ENCODE results near the gene CNTN1. TPM values are rescaled to one million over a fixed set of nuclear protein-coding genes. Genes with fewer than 3 reads are reported as not detected.

Gene CNTN1
- total RNA-seq, 6 experiments from 2014 or later, result 0.09 to 0.66 (median 0.26) TPM

- H3K4me3 ChIP-seq, result no peak overlapping the region
- intact Hi-C loops (cut with DNase I), result no loop called here
- DNase-seq, result no peak
Measured at GRCh38 chr12:41108032-41108431, 415.8 kb downstream of the CNTN1 start.

GRCh38 chr12:41112903-41113302 is 420.7 kb downstream of the CNTN1 start:
- 52% methylated on average over 2 of the region's 2 CpGs for WGBS (ENCODE audit: insufficient coverage, low coverage, low lambda C conversion rate, missing lambda C conversion rate)
- no peak for TF ChIP-seq POLR2A (IDR thresholded peaks at IDR 0.05)
- TF ChIP-seq CTCF (IDR thresholded peaks at IDR 0.05), result no peak

More at GRCh38 chr12:41108032-41108431, 415.8 kb downstream of the CNTN1 start:
- no peak for ATAC-seq
- Histone ChIP-seq H3K36me3 (no peaks in the 10 kb centered on the region), H3K9me3 (no peaks in the 10 kb centered on the region), H3K27me3 (no peaks in the 10 kb centered on the region), H3K4me1 (no peaks in the 10 kb centered on the region), H3K27ac (no peak overlapping the region)
- TF ChIP-seq POLR2A (IDR thresholded peaks at IDR 0.05) (no peak), CTCF (IDR thresholded peaks at IDR 0.05) (no peak)
- 31% methylated on average over 4 of the region's 4 CpGs for WGBS (ENCODE audit: insufficient coverage, low coverage, low lambda C conversion rate, missing lambda C conversion rate)

GRCh38 chr12:41120211-41120610 is 428.0 kb downstream of the CNTN1 start:
- no peaks in the 10 kb centered on the region for H3K27me3 ChIP-seq
- TF ChIP-seq CTCF (IDR thresholded peaks at IDR 0.05), result no peak
- no peak for TF ChIP-seq POLR2A (IDR thresholded peaks at IDR 0.05)
- 33% methylated on average over 2 of the region's 2 CpGs for WGBS (ENCODE audit: insufficient coverage, low coverage, low lambda C conversion rate, missing lambda C conversion rate)
- no peaks in the 10 kb centered on the region for H3K36me3 ChIP-seq
- no peaks in the 10 kb centered on the region for H3K9me3 ChIP-seq
- no peak overlapping the region for H3K4me3 ChIP-seq
- intact Hi-C loops (cut with DNase I), result no loop called here
- ATAC-seq (no peak), DNase-seq (no peak)
- H3K4me1 ChIP-seq, result no peaks in the 10 kb centered on the region
- no peak overlapping the region for H3K27ac ChIP-seq

More at GRCh38 chr12:41112903-41113302, 420.7 kb downstream of the CNTN1 start:
- ATAC-seq (no peak), DNase-seq (no peak)
- Histone ChIP-seq H3K4me3 (no peak overlapping the region), H3K36me3 (no peaks in the 10 kb centered on the region), H3K27me3 (no peaks in the 10 kb centered on the region), H3K27ac (no peak overlapping the region), H3K4me1 (no peaks in the 10 kb centered on the region), H3K9me3 (no peaks in the 10 kb centered on the region)
- intact Hi-C loops (cut with DNase I), result no loop called here

- no peaks in the 10 kb centered on the region for H3K36me3 ChIP-seq
Measured at GRCh38 chr12:41121374-41121773, 429.1 kb downstream of the CNTN1 start.

More at GRCh38 chr12:41121374-41121773, 429.1 kb downstream of the CNTN1 start:
- Histone ChIP-seq H3K27me3 (no peaks in the 10 kb centered on the region), H3K4me3 (no peak overlapping the region), H3K9me3 (no peaks in the 10 kb centered on the region), H3K27ac (no peak overlapping the region), H3K4me1 (no peaks in the 10 kb centered on the region)
- intact Hi-C loops (cut with DNase I), result no loop called here
- TF ChIP-seq CTCF (IDR thresholded peaks at IDR 0.05) (no peak), POLR2A (IDR thresholded peaks at IDR 0.05) (no peak)
- no peak for DNase-seq
- no peak for ATAC-seq
